Measurements from ENCODE around the gene S100A7A.

Gene S100A7A

GRCh38 chr1:153415850-153416570 lies at the start of gene S100A7A:
Gene S100A7A, plus strand, starts transcription at chr1:153416520. Its CDS starts 1,563 bp downstream, at chr1:153418083.
- POLR2A ChIA-PET, result no interaction called here
- no peaks in the 10 kb centered on the region for H3K36me3 ChIP-seq (ENCODE audit: control insufficient read depth in 2 of 2, insufficient read depth in 1 of 2, low read length in 2 of 2)
- TF ChIP-seq OSR2 (tag by site-specific recombination; IDR thresholded peaks at IDR 0.05), result no peak

DNA sequence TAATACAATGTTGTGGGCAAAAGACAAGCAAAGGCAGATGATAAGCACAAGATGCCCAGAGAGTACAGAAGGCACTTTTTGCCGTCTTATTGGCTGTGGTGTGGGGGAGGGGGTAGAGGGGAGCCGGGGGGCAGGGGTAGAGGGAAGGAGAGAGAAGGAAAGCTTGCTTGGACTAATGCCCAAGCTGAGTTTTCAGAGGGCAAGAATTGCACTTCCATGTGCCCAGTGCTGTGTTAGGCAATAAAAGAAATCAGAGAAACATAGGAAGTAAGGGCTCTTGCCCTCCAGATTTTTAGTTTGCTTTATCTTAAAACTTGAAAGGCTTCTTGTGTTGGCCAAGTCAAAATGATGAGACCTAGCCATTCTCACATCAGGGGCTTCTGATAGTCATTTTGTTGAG lies 49.2 kb upstream of the S100A7A start:
- Histone ChIP-seq H3K4me1 (ENCODE audit: control insufficient read depth, insufficient read depth, low read length) (no peaks in the 10 kb centered on the region), H3K9me3 (ENCODE audit: control insufficient read depth, insufficient read depth, low read depth, low read length) (no peaks in the 10 kb centered on the region), H3K27ac (ENCODE audit: extremely low read depth, low read depth, low read length) (no peak overlapping the region), H3K36me3 (ENCODE audit: control insufficient read depth in 2 of 2, insufficient read depth in 1 of 2, low read length in 2 of 2) (no peaks in the 10 kb centered on the region), H3K4me3 (ENCODE audit: low read depth, low read length) (no peak overlapping the region)
- ChIA-PET CTCF (interaction anchor here (0.6 to 2.0 kb wide), 2 partner anchors 15 to 80 kb away, joined by 4 read pairs; no protein-coding TSS in a partner anchor), POLR2A (no interaction called here)
- TF ChIP-seq ZNF513 (tag by site-specific recombination; IDR thresholded peaks at IDR 0.05) (no peak), ZNF114 (tag by site-specific recombination; IDR thresholded peaks at IDR 0.05) (no peak), SP7 (tag by site-specific recombination; IDR thresholded peaks at IDR 0.05) (no peak), ZNF26 (tag by site-specific recombination; IDR thresholded peaks at IDR 0.05) (no peak), ZNF404 (tag by site-specific recombination; IDR thresholded peaks at IDR 0.05) (no peak), ZNF155 (tag by site-specific recombination; IDR thresholded peaks at IDR 0.05) (no peak)
- TF ChIP-seq, protein P1, sequence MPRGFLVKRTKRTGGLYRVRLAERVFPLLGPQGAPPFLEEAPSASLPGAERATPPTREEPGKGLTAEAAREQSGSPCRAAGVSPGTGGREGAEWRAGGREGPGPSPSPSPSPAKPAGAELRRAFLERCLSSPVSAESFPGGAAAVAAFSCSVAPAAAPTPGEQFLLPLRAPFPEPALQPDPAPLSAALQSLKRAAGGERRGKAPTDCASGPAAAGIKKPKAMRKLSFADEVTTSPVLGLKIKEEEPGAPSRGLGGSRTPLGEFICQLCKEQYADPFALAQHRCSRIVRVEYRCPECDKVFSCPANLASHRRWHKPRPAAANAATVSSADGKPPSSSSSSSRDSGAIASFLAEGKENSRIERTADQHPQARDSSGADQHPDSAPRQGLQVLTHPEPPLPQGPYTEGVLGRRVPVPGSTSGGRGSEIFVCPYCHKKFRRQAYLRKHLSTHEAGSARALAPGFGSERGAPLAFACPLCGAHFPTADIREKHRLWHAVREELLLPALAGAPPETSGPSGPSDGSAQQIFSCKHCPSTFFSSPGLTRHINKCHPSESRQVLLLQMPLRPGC (tag by site-specific recombination; IDR thresholded peaks at IDR 0.05), result no peak
- TF ChIP-seq, protein P2, sequence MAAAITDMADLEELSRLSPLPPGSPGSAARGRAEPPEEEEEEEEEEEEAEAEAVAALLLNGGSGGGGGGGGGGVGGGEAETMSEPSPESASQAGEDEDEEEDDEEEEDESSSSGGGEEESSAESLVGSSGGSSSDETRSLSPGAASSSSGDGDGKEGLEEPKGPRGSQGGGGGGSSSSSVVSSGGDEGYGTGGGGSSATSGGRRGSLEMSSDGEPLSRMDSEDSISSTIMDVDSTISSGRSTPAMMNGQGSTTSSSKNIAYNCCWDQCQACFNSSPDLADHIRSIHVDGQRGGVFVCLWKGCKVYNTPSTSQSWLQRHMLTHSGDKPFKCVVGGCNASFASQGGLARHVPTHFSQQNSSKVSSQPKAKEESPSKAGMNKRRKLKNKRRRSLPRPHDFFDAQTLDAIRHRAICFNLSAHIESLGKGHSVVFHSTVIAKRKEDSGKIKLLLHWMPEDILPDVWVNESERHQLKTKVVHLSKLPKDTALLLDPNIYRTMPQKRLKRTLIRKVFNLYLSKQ (tag by site-specific recombination; IDR thresholded peaks at IDR 0.05; ENCODE audit: borderline replicate concordance), result no peak
- TF ChIP-seq, protein P3, sequence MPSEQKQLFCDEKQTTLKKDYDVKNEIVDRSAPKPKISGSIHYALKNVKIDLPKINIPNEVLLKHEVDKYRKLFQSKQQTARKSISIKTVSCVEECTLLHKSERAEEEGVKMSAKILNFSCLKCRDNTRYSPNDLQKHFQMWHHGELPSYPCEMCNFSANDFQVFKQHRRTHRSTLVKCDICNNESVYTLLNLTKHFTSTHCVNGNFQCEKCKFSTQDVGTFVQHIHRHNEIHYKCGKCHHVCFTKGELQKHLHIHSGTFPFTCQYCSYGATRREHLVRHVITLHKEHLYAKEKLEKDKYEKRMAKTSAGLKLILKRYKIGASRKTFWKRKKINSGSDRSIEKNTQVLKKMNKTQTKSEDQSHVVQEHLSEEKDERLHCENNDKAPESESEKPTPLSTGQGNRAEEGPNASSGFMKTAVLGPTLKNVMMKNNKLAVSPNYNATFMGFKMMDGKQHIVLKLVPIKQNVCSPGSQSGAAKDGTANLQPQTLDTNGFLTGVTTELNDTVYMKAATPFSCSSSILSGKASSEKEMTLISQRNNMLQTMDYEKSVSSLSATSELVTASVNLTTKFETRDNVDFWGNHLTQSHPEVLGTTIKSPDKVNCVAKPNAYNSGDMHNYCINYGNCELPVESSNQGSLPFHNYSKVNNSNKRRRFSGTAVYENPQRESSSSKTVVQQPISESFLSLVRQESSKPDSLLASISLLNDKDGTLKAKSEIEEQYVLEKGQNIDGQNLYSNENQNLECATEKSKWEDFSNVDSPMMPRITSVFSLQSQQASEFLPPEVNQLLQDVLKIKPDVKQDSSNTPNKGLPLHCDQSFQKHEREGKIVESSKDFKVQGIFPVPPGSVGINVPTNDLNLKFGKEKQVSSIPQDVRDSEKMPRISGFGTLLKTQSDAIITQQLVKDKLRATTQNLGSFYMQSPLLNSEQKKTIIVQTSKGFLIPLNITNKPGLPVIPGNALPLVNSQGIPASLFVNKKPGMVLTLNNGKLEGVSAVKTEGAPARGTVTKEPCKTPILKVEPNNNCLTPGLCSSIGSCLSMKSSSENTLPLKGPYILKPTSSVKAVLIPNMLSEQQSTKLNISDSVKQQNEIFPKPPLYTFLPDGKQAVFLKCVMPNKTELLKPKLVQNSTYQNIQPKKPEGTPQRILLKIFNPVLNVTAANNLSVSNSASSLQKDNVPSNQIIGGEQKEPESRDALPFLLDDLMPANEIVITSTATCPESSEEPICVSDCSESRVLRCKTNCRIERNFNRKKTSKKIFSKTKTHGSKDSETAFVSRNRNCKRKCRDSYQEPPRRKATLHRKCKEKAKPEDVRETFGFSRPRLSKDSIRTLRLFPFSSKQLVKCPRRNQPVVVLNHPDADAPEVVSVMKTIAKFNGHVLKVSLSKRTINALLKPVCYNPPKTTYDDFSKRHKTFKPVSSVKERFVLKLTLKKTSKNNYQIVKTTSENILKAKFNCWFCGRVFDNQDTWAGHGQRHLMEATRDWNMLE (tag by site-specific recombination; conservative IDR thresholded peaks at IDR 0.05; ENCODE audit: low read depth), result no peak

More at GRCh38 chr1:153415850-153416570, at the start of gene S100A7A:
- no peaks in the 10 kb centered on the region for H3K4me1 ChIP-seq (ENCODE audit: control insufficient read depth, insufficient read depth, low read length)
- no peak within 1 kb of the TSS for H3K27ac ChIP-seq (ENCODE audit: extremely low read depth, low read depth, low read length)
- no peak within 1 kb of the TSS for H3K4me3 ChIP-seq (ENCODE audit: low read depth, low read length)
- H3K9me3 ChIP-seq (ENCODE audit: control insufficient read depth, insufficient read depth, low read depth, low read length), result no peaks in the 10 kb centered on the region
- CTCF ChIA-PET, result no interaction called here

All from HEK293 (cell line).